DMS153 treated with DMSO at 0.1 percent for 48 hours (cell line): ENCODE results near the gene FHL2.

ENCODE experiments used
- DNase-seq: peaks from one replicate; lab custom pipeline; 2025; ENCODE audit not compliant: unreplicated experiment; lab: John Stamatoyannopoulos, UW

The FHL2 gene

DNA sequence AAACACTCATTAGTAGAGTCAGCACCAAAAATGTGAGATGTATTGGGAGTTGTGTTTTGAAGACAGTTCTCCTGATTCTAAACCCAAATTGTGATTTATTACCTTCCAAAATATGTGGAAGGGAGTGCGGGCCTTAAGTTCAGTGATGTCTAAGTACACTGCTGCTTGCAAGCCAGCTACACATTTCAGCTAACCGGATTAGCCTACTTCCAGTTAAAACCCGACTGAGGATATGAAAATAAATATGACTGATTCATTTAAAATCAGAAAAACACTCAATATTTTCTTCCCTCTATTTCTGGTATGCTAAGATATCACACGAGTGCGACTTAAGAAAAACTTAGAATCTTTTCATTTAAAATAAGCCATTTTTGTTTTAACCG, 907 bp downstream of the FHL2 start:
- DNase-seq = no peak

DNA sequence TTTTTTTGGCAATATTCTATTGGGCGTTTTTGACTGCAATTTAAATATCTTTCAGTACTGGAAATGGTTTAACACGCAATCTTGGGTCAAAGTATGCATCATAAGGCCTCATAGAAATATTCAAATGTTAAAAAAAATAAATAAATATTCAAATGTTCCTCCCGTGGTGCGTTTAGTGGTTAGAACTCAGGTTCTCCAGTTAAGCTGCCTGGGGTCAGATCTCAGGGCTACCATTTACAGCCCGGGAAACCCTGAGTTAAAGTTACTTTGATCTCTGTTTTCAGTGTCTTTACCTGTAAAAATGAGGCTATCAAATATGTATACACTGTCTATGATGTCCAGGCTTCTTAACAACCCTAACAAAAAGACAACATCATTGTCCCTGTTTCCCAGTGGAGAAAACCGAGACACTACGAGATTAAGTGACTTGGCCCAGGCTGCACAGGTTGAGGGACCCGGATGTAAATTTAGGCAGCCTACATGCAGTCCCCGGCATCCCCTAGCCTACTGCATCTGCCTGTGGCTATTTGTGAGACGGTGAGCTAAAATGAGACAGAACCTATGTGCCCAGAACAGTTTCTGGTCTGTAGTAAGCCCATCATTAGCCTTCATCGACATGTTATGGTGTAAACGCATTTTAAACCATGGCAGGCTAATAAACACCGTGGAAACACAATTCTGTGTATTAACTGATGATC, 1.7 kb downstream of the FHL2 start:
- no peak for DNase-seq

DNA sequence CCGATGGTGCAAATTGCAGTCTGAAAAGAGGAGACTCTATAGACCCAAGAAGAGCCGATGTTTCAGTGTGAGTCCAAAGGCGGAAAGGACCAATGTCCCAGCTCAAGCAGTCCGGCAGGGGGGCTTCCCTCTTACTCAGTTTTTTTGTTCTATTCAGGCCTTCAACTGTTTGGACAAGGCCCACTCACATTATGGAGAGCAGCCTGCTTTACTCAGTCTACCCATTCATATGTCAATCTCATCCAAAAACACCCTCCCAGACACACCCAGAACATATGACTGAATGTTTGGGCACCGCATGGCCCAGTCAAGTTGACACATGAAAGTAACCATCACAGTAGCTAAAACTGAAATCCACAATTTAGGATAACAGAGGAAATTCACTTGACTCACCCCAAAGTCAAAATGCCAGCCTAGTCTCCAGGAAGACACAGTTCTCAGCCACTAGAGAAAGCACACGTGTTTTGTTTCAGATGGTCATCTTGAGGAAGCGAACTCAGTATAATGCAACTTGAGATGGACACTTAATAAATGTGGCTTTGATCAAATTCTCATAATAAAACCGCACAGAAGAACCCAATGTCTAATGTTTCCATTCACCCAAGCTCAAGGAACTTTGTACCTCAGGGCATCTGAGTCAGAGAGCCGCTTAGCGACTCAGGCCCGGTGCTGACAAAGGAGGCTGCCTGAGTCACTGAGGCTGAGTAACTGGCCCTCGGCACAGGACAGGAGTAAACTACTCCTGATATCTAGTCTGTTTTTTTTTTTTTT, 2.4 kb downstream of the FHL2 start:
- DNase-seq = no peak

DNA sequence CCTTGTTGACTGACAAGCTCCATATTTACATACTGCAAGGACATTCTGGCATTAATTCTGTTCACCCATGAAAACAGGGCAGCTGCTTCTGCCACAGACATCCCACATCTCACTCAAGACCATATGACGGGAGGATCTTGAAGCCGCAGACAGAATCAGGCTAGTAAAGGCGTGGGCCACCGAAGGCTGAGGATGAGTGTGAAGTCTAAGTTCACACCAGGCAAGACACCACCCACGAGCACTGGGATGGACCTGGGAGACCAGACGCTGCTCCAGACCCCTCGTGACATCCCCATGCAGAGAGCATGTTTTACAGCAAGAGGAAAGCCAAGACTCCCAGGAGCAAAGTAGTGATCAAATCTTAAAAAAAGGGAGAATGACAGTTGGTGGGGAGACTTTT, 3.2 kb downstream of the FHL2 start:
- no peak for DNase-seq

DNA sequence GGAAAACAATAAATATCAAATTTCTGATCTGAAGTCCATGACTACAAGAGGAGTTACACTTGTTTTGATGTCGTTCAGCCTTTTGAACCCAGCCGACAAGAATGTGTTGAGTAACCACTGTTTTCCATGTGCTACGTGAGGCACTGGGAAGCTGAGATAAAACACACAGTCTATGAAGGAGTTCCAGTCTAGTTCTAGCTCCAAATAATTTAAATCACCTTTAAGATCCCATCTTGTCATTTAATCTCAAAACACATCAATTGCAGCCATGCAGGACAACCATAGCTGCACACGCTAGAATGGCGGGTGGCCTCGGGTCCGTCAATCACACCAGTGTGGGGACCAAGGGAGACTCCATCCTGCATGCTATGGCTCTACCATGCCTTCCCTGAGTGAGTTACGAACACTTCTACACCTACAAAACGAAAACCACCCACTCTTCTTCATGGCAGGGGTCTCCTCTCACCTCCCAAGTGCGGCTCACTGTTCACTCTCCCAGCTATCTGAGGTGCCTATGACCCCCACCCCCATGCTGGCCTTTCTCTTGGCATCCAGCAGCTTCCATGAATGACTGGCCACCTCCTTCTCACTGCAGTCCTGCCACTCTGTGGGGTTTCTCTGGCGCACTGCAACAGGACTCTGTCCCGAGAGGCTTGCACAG, 3.8 kb downstream of the FHL2 start:
- DNase-seq = no peak

DNA sequence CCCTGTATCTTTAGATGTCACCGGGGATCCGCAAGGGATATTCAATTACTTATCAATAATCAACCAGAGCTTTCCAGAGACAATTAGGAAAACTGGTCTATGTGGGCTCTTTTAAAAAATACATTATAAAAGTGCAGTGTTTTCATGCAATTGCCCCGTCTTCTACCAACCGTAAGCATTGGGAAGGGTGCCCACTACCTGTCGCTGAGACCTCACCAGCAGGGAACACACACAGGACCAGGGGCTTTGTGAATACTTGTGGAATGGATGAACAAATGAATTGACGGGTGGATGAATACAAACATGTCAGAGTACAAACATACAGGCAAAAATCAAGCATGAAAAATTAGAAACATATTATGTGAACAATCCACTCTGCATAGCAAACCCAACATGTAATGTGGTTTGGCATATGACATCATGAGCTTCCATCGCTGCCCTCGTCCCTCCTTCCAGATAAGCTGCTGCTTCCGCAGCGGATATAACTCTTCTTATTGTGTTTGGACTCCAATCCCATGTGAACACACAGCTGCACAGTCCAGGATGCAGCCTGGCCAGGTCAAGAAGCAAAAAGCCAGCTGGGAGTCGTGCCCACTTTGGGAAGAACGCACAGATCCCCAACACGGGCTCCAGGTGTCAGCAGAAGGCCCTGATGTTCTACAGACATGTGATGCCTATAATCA, 5.3 kb downstream of the FHL2 start:
- no peak for DNase-seq

DNA sequence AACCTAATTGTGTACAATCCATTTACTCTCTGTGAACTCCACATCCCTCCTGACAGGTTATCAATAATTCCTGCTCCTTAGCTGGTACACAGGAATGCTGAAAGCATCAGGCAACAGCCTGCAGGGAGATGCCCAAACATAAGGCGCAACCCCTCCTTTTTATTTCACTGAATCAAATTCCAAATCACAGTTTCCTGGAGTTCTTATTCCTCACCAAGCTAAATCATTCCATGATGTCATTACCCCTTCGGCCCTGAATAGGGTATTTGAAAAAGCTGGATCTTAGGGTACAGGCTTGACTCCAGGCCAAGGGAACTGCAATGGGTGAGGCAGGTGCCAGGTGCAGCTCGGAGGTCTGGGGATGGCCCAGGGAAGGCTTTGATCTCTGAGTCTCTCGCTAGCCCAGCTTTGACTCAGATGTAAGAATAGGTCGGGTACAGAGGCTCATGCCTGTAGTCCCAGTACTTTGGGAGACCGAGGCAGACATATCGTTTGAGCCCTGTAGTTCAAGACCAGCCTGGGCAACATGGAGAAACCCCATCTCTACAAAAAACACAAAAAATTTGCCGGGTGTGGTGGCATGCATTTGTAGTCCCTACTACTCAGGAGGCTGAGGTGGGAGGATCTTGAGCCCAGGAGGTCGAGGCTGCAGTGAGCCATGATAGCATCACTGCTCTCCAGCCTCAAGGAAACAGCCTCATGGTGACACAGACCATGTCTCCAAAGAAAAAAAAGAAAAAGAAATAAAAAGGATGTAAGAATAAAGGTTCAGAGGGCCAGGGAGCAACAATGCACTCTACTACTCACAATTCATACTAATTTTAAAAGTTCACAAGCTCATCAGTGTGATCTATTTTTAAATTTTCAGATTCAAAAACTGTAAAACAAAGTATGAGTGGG, 6.8 kb downstream of the FHL2 start:
- DNase-seq = no peak

DNA sequence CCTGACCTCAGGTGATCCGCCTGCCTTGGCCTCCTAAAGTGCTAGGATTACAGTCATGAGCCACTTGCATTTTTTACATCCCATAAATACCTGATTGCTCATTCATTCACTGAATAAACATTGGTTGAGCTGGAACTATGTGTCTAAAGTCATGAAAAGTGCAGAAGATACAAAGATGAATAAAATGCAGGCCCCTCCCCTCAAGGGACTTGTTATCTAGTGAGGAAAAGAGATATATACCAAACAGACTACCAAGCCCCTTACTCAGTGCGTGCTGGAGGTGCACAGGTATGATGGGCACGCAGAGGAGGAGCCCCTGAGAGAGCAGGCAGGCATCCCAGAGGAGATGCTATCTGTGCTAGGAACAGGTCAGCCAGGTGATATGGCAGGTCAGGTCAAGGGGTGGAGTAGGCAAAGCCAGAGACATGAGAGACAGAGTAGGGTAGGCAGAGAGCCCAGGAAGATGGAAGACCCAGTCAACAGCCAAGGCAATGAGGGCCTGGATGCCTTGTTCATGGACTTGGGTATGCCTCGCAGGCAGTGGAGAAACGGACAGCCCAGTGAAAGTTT, 7.7 kb downstream of the FHL2 start:
- no peak for DNase-seq

DNA sequence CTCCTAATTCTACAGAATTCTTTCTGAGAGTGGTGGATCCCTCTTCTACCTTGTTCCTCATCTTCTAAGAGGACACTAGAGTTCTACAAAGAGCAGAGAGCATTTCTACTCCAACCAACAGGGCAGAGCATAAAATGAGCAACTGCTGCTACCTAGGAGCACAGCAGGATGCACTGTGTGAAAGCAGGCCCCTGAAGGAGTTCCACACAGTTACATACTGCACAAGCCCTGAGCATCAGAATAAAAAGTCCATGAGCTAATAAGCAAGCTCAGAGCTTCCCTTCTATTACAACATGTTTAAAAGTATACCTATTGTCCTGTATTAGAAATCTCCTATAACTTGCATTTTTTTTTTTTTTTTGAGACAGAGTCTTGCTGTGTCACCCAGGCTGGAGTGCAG, 8.4 kb downstream of the FHL2 start:
- no peak for DNase-seq

DNA sequence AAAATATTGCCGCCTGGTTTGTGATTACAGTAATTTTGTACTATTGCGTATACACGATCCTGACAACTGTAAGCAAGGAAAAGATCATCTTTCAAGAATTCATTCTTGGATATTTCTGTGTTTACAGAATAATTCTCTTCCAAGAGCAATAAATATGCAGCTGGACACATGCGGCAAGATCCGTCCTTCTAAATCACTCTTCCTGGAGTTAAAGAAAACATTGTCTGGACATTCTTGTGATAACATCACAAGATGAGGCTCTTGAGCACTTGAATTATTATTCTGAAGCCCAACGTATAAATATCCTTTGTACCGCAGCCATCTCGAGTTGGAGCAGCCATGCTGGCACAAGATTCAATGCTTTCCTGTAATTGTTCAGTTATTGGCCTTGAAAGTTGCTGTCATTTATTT, 9.9 kb downstream of the FHL2 start:
- DNase-seq = no peak

DNA sequence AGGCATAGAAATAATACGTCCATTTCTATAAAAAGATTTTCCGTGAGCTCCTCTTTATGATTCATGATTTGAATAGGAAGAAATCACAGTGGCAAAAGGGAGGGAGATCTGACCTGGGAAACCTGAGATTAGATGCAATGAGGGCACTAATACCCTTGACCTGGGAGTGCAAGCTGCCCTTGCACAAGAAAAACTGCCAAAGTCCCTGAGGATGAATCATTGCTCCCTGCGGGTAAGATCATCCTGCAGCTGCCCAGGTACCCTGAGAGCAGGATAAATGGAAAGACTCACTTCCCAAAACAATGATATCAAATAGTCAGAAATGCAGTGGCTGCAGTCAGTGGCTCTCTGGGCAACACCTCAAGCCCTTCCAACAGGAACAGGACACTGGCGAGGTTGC, 11.6 kb downstream of the FHL2 start:
- no peak for DNase-seq

DNA sequence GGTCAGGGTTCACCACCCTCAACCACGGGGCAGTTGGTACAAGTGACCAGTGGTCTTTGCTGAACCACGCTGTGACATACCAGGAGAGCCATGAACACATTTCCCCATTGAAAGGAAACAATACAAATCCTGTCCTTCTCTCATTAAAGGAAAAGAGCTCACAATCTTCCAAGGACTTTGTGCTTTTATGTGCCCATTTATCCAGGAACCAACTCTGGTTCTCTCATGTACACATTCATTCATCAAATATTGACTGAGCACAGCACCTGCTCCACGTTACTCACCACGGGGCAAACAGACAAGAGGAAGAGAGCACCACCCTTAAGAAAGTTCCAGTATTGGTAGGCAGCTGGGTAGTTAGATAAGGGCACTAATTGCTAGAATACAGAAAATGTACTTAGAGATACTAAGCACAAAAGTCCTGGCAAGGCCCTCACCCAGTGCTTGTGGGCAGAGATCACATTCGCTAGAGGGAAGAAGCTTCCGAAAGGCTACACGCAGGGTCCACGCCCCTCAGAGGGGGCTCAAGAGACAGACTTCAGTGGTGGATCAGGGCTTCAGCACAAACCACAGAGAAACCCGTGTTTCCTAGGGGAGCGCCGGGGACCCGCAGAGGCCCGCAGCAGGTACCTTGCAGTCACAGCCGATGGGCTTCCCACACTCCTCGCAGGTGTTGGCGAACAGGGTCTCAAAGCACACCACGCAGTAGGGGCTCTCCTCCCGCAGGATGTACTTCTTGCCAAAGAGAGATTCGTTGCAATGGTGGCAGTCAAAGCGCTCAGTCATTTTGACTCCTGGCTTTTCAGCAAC, 12.9 kb downstream of the FHL2 start:
- no peak for DNase-seq

DNA sequence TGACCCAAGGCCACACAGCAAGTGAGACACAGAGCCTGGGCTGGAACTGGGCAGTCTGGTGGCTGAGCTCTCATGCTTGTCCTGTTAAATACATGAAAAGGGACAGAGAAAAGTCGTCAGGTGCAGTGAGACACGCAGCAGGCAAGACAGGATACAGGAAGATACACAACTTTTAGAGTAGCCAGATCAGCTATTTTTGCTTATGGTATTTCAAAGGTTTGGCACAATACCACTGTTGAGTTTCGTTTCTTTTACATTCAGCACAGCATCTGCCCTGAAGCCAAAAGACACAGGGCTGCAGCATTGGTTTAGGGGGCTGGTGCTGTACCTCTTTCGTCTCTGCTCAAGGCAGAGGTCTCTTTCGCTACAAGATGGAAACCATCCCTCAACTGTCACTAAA, 14.0 kb downstream of the FHL2 start:
- DNase-seq = no peak

DNA sequence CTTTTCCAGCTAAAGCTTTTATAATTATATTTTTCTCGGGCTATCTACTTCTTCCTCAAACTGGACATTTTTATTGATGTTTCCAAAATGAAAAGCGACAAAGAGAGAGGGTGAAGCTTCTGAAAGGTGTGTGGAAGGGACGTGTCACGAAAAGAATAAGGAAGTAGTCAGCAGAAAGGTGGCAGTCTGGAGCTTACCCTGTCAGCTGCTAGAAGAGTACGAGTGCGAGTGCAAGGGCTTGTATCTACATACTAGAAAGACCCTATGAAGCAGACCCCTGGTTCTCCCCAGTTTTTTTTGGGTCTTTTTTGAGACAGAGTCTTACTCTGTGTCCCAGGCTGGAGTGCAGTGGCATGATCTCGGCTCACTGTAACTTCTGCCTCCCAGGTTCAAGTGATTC, 14.6 kb downstream of the FHL2 start:
- no peak for DNase-seq

DNA sequence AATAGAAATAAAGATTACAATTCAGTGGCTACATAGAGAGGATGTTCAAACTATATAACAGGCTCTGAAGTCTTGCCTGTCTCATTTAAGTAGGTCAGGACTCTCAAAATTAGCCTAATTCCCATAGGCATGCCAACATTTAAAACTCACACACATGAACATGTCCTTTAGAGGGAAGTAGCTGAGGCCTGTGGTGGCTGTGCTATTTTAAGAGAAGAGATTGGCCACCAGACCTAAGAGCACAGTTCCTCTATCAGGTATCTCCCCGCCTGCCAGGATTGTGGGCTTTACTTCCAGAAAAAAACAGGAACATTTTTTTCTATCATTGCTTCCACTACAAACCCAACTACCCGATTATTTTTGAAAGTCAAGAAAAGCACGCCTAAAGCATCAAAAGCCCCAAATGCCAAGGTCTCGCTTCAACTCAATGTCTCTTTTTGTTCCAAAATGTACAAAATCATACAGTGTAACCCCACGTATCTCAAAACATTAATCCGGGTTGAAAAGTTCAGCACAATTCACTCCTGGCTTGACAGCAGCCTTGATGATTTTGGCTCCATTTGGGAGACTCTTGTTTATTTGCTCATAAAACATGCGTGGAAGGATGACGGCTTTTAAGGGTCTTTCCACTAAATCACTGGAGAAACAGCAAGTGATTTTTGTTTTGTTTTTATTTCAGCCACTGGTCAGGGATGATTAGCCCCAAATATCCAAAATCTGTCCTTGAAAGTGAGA, 15.3 kb downstream of the FHL2 start:
- DNase-seq = no peak

DNA sequence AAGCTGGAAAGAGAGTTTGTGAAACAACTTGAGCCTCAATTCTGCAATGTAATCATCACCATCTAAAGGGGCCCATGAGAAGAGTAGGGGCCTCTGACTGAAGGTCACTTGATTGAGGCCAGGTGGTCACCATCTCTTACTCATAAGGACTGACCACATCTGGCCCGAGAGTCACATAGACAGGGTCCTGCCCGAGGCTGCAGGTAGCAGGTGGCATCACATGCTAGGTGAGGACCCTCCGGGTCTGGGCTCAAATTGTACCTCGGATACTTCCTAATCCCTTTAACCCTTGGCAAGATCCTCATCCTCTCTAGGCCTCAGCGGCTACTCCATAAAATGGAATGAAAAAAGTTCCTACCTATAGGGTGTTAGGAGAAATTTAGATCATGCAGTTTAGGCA, 16.7 kb downstream of the FHL2 start:
- DNase-seq = no peak

DNA sequence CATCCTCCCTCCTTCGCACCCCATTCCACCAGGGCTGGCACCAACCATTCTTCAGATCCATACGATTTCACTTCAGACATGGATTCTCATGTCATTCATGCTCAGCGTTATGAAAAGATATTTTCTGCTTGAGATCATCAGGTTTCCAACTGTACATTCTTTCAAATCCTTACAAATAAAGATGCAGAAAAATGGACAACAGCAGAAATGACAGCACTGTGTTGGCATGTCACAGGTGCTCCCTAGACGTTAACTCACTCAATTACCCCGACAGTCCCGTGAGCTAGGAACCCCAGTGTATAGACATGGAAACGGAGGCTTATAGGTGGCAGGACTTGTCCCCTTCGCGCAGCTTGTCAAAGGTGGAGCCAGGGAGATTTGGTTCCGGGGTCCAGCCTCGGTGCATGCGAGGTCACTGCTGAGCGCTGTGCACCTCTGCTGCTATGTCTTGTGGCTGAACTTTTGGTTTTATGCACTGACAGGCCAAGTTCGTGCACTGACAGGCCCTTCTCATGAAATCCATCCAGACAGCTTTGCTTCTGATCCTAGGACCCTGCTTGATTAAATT, 17.7 kb downstream of the FHL2 start:
- no peak for DNase-seq

DNA sequence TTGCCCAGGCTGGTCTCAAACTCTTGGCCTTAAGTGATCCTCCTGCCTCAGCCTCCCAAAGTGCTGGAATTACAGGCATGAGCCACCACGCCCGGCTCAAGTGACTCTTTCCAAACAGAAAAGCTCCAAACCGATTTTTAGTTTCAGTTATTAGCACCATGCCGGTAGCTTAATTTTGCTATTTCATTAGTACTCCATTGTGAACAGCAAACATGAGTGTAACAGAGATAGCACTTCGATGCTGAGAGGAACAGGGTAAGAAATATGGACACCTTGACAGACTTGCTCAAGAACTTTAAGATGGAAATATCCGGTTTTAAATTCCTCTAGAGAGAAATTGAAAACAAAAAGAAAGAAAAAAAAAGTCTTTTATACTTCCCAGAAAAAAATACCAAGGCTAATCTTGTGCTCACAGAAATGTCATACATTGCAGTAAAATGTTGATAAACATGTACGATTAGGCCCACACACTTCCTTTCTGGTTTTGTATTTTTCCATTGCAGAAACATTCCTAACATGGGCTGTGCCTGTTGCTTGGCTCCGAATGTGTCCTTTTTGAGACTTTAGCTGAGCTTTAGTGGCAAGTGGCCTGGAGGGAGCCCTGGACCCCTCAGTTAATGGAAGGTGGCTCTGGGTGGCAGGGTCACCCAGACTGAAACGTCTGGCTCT, 18.3 kb downstream of the FHL2 start:
- DNase-seq = no peak
